Panc1 (cell line): ENCODE measurements around the gene OTUD3.

Source experiments
- TCF7L2 ChIP-seq: IDR thresholded peaks from 2 replicates; pipeline ENCODE4 v1.6.1; 2011; ENCODE audit warnings: mild to moderate bottlenecking, low read depth, low read length, inconsistent platforms
- TF ChIP-seq, protein P1 (sequence below): fragments of 450-650 bp; IDR thresholded peaks from 2 replicates; pipeline ENCODE4 v1.5.1; 2017; ENCODE audit warnings: mild to moderate bottlenecking

DNA sequence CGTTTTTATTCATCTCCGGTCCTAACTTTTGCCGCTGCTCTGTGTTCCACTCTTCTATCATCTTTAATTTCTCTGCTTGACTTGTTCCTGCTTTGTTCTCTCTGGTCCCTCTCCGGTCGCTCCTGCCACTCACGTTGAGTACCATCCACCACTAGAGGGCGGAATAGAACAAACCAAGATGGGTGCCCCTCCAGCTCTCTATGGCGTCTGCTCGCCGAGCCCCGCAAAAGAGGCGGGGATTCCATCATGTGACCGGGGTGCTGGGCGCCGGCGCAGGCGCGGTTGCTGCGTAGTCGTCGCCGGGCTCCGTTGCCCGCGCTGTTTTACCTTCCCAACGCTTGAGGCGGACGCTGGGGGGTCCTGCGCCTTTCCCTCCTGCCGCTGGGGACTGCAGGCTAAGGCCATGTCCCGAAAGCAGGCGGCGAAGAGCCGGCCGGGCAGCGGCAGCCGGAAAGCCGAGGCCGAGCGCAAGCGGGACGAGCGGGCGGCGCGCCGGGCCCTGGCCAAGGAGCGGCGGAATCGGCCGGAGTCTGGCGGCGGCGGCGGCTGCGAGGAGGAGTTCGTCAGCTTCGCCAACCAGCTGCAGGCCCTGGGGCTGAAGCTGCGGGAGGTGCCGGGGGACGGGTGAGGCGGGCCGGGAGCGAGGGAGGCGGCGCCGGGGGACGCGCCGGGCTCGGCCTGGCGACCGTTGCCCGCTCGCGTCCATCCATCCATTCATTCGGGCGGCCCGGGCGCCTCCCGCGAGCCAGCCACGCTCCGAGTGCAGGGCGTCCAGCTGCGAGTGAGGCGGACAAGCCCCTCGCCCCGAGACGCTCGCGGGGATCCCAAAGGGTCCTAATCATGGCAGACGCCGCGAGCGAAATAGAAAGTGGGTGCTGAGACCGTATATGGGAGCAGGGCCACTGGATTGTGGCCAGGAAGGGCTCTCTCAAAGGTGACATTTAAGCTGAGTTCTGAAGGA is at the start of gene OTUD3:
- TF ChIP-seq, protein P1, sequence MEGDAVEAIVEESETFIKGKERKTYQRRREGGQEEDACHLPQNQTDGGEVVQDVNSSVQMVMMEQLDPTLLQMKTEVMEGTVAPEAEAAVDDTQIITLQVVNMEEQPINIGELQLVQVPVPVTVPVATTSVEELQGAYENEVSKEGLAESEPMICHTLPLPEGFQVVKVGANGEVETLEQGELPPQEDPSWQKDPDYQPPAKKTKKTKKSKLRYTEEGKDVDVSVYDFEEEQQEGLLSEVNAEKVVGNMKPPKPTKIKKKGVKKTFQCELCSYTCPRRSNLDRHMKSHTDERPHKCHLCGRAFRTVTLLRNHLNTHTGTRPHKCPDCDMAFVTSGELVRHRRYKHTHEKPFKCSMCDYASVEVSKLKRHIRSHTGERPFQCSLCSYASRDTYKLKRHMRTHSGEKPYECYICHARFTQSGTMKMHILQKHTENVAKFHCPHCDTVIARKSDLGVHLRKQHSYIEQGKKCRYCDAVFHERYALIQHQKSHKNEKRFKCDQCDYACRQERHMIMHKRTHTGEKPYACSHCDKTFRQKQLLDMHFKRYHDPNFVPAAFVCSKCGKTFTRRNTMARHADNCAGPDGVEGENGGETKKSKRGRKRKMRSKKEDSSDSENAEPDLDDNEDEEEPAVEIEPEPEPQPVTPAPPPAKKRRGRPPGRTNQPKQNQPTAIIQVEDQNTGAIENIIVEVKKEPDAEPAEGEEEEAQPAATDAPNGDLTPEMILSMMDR, result peak; percentile 94
- TF ChIP-seq TCF7L2, result no peak
